Measurements from ENCODE around the gene TRAF2. TPM values are rescaled to one million over a fixed set of nuclear protein-coding genes. Genes with fewer than 3 reads are reported as not detected.

The TRAF2 gene
- total and polyA plus RNA-seq, 2 of the 13 experiments (the other 11 are each of a cell fraction or from before 2014, with no cell fraction given): 12.4 to 13.6 TPM

GRCh38 chr9:136886610-136887597, 588 bp downstream of the TRAF2 start:
- H3K4me1 ChIP-seq (ENCODE audit: insufficient read depth, low read length): peaks cover 50% of the 10 kb centered on the region
- H3K9me3 ChIP-seq (ENCODE audit: low read length): no peaks in the 10 kb centered on the region
- peaks cover 50% of the 10 kb centered on the region for H3K79me2 ChIP-seq (ENCODE audit: insufficient read depth, low read length)
- peak overlapping the region; percentile 89 for H3K9ac ChIP-seq (ENCODE audit: insufficient read depth, low read depth, low read length)
- no TSS peak for BruUV-seq (replicated peaks)
- FAIRE-seq (no peak), DNase-seq (ENCODE audit: low spot score) (no peak), ATAC-seq (peak; percentile 15; the same call in 2 of the 3 replicates)
- ChIA-PET POLR2A (interaction anchor here (0.9 to 7.1 kb wide), 15 partner anchors 9 to 243 kb away, joined by 3 to 45 read pairs (median 5); partner anchors contain the start of genes C8G, EDF1, FBXW5 and MAN1B1), CTCF (ENCODE audit: low intra/inter-chr PET ratio, low total read pairs) (no interaction called here)
- H4K20me1 ChIP-seq (ENCODE audit: insufficient read depth, low read length): 0 out of 2 replicates have a peak, but pooled peaks cover 10% of the 10 kb centered on the region
- peak overlapping the region; percentile 74 for H3K27ac ChIP-seq (ENCODE audit: extremely low read length, insufficient read depth, low read length)
- H3K36me3 ChIP-seq (replicated peaks in 1 of 2; ENCODE audit: control insufficient read depth in 1 of 2, insufficient read depth in 2 of 2, low read length in 2 of 2): peaks cover 0 to 12% of the 10 kb centered on the region in 2 experiments; a peak in 3 of 5 replicates
- peak overlapping the region; percentile 66 to 92 (median 81) for H3K4me3 ChIP-seq (replicated peaks in 1 of 3; ENCODE audit: insufficient read depth in 1 of 3, low read depth in 2 of 3, low read length in 3 of 3)
- 0% methylated on average over 21 of the region's 76 CpGs for WGBS (ENCODE audit: low lambda C conversion rate)
- H2AFZ ChIP-seq (ENCODE audit: low read length): no peak overlapping the region
- intact Hi-C loops (cut with micrococcal nuclease; ENCODE audit: unreplicated experiment) (loop anchor here (5.0 to 10.0 kb wide), 2 partner anchors 50 to 102 kb away; no protein-coding TSS in a partner anchor), in situ Hi-C loops (cut with HindIII; ENCODE audit: extremely low pct_ligation_motif_present, low pct_unique_long_range_greater_than_20kb) (no loop called here)
- peak overlapping the region; percentile 96 for H3K4me2 ChIP-seq (ENCODE audit: low read depth, low read length)
- no peaks in the 10 kb centered on the region for H3K27me3 ChIP-seq (ENCODE audit: control insufficient read depth in 1 of 2, insufficient read depth in 2 of 2, low read length in 2 of 2)
- TF ChIP-seq ZBTB44 (CRISPR knock-in tag; IDR thresholded peaks at IDR 0.05): no peak
- 0 out of 2 replicates have a peak, but pooled peaks have one; percentile 46 for TF ChIP-seq ZSCAN20 (CRISPR knock-in tag; IDR thresholded peaks at IDR 0.05; ENCODE audit: borderline replicate concordance)
- TF ChIP-seq ZNF225 (CRISPR knock-in tag; IDR thresholded peaks at IDR 0.05): 0 out of 2 replicates have a peak, but pooled peaks have one; percentile 42
- TF ChIP-seq HDAC1 (CRISPR knock-in tag; IDR thresholded peaks at IDR 0.05): peak; percentile 19; the same call in 1 of the 2 replicates
- TF ChIP-seq ZNF589 (CRISPR knock-in tag; conservative IDR thresholded peaks at IDR 0.05): 0 out of 2 replicates have a peak, but pooled peaks have one; percentile 34
- TF ChIP-seq MEIS1 (CRISPR knock-in tag; IDR thresholded peaks at IDR 0.05; ENCODE audit: borderline replicate concordance): peak; percentile 87; the same call in 1 of the 2 replicates
- no peak for TF ChIP-seq ZNF597 (CRISPR knock-in tag; IDR thresholded peaks at IDR 0.05)
- peak; percentile 71 for TF ChIP-seq KMT2A (CRISPR knock-in tag; IDR thresholded peaks at IDR 0.05)
- TF ChIP-seq ZFP41 (CRISPR knock-in tag; IDR thresholded peaks at IDR 0.05; ENCODE audit: borderline replicate concordance): 0 out of 2 replicates have a peak, but pooled peaks have one; percentile 22
- TF ChIP-seq ZNF564 (CRISPR knock-in tag; IDR thresholded peaks at IDR 0.05): no peak
- TF ChIP-seq SNAPC4 (CRISPR knock-in tag; IDR thresholded peaks at IDR 0.05): no peak
